Activated effector memory CD4-positive, alpha-beta T cell treated with anti-CD3 and anti-CD28 coated beads, Interleukin-2, amount 50 U/mL, for 16 hours (primary cell): ENCODE data around the gene SLC25A48.

Experiments
- DNase-seq: peaks from one replicate; pipeline ENCODE4 v3.0.0-alpha.2; 2020

SLC25A48 gene

GRCh38 chr5:135934939-135935338, 100.5 kb downstream of the SLC25A48 start:
- no peak for DNase-seq

DNA sequence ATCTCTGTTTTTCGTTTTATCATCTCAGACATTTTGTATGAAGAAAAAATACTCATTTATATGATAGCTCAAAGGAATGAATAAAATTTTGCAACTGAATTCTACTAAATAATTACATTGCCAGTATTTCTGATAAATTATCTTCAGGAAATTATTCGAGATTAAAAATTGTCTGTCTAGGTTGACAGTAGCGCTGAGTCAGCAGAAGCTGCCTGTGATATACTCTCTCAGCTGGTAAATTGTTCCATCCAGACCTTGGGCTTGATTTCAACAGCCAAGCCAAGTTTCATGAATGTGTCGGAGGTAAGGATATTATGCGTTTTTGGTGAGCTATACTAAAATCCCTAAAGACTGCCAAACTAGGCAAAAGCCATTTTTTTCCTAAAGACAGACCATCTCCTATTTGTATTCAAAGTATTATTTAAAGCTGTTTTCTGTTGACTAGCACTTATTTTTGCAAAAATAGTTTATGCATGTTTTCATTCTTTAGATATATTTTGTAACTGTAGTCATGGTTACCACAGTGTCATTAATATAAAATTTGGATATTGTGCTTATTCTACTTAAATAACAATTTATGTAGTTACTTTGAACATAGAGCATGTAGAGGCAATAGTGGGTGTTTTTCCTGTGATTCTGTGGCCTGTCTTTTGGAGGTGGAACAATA, 102.9 kb downstream of the SLC25A48 start:
- no peak for DNase-seq
